GM12892 (cell line): ENCODE measurements around the gene SF3B2.

Source experiments
- DNase-seq: peaks from one replicate; pipeline ENCODE4 v3.0.0; 2011; ENCODE audit not compliant: insufficient read length
- FAIRE-seq: peaks from 2 replicates; lab custom pipeline; 2011; peaks lifted over from hg19 to GRCh38; lab: Jason Lieb, UNC
- POLR2A ChIP-seq: IDR thresholded peaks from 2 replicates; pipeline ENCODE4 v1.6.1; 2011; ENCODE audit warnings: low read depth, low read length, control low read depth
- POLR2AphosphoS5 ChIP-seq: IDR thresholded peaks from 2 replicates; pipeline ENCODE4 v1.6.1; 2011; ENCODE audit warnings: low read depth, low read length, control low read depth
- TAF1 ChIP-seq: IDR thresholded peaks from 2 replicates; pipeline ENCODE4 v1.6.1; 2011; ENCODE audit warnings: low read depth, mild to moderate bottlenecking, control low read depth, low read length, borderline replicate concordance

SF3B2 gene

GRCh38 chr11:66045177-66045639 is 7.0 kb upstream of the SF3B2 start:
- FAIRE-seq (peak; percentile 99), DNase-seq (peak; percentile 88)
- TF ChIP-seq POLR2AphosphoS5 (no peak), TAF1 (no peak), POLR2A (no peak)

GRCh38 chr11:66046901-66047300 is 5.3 kb upstream of the SF3B2 start:
- no peak for FAIRE-seq
- DNase-seq = no peak
- no peak for TF ChIP-seq TAF1
- TF ChIP-seq POLR2AphosphoS5 = no peak
- TF ChIP-seq POLR2A = no peak

GRCh38 chr11:66047541-66048365 is 4.4 kb upstream of the SF3B2 start:
- TF ChIP-seq POLR2A (no peak), POLR2AphosphoS5 (no peak), TAF1 (no peak)
- DNase-seq (no peak), FAIRE-seq (no peak)

- DNase-seq (no peak), FAIRE-seq (no peak)
- TF ChIP-seq TAF1 = no peak
- TF ChIP-seq POLR2AphosphoS5 = no peak
Observed at GRCh38 chr11:66048547-66049323, 3.4 kb upstream of the SF3B2 start, which contains the start of gene GAL3ST3. GAL3ST3 (minus strand) TSS chr11:66049161; CDS start chr11:66045415, 3,746 bp downstream.

GRCh38 chr11:66050581-66051231 is 1.5 kb upstream of the SF3B2 start:
- no peak for TF ChIP-seq POLR2A
- TF ChIP-seq TAF1 = no peak
- no peak for TF ChIP-seq POLR2AphosphoS5
- no peak for FAIRE-seq
- DNase-seq = no peak

- peak; percentile 30 for FAIRE-seq
- TF ChIP-seq POLR2A (no peak), TAF1 (no peak), POLR2AphosphoS5 (no peak)
- DNase-seq = no peak
Observed at GRCh38 chr11:66051371-66051765, 796 bp upstream of the SF3B2 start.

- FAIRE-seq (no peak), DNase-seq (no peak)
- TF ChIP-seq TAF1 = no peak
- TF ChIP-seq POLR2A = no peak
- TF ChIP-seq POLR2AphosphoS5 = no peak
Observed at GRCh38 chr11:66052664-66052982, 459 bp downstream of the SF3B2 start.

- DNase-seq (no peak), FAIRE-seq (no peak)
- no peak for TF ChIP-seq POLR2A
Observed at GRCh38 chr11:66055021-66055420, 2.9 kb downstream of the SF3B2 start.

GRCh38 chr11:66056501-66056900 is 4.3 kb downstream of the SF3B2 start:
- TF ChIP-seq TAF1 (no peak), POLR2A (no peak), POLR2AphosphoS5 (no peak)
- no peak for DNase-seq
- FAIRE-seq = no peak

- no peak for DNase-seq
- TF ChIP-seq TAF1 = no peak
- no peak for TF ChIP-seq POLR2AphosphoS5
- TF ChIP-seq POLR2A = no peak
- FAIRE-seq = no peak
Observed at GRCh38 chr11:66059966-66060680, 8.0 kb downstream of the SF3B2 start.

GRCh38 chr11:66061268-66061667 is 9.1 kb downstream of the SF3B2 start:
- no peak for TF ChIP-seq POLR2AphosphoS5
- TF ChIP-seq TAF1 = no peak
- no peak for TF ChIP-seq POLR2A
- no peak for FAIRE-seq
- no peak for DNase-seq
